ENCODE results near the gene RASGRP4.
A peak's percentile ranks its signal among the peaks of the same experiment; 100 is the strongest.
"Not testable (repeated sequence)": the region's sequence is repeated elsewhere in the genome, so short reads cannot be mapped to it uniquely, and the experiment has no call there.

RASGRP4 gene, protein sequence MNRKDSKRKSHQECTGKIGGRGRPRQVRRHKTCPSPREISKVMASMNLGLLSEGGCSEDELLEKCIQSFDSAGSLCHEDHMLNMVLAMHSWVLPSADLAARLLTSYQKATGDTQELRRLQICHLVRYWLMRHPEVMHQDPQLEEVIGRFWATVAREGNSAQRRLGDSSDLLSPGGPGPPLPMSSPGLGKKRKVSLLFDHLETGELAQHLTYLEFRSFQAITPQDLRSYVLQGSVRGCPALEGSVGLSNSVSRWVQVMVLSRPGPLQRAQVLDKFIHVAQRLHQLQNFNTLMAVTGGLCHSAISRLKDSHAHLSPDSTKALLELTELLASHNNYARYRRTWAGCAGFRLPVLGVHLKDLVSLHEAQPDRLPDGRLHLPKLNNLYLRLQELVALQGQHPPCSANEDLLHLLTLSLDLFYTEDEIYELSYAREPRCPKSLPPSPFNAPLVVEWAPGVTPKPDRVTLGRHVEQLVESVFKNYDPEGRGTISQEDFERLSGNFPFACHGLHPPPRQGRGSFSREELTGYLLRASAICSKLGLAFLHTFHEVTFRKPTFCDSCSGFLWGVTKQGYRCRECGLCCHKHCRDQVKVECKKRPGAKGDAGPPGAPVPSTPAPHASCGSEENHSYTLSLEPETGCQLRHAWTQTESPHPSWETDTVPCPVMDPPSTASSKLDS

DNA sequence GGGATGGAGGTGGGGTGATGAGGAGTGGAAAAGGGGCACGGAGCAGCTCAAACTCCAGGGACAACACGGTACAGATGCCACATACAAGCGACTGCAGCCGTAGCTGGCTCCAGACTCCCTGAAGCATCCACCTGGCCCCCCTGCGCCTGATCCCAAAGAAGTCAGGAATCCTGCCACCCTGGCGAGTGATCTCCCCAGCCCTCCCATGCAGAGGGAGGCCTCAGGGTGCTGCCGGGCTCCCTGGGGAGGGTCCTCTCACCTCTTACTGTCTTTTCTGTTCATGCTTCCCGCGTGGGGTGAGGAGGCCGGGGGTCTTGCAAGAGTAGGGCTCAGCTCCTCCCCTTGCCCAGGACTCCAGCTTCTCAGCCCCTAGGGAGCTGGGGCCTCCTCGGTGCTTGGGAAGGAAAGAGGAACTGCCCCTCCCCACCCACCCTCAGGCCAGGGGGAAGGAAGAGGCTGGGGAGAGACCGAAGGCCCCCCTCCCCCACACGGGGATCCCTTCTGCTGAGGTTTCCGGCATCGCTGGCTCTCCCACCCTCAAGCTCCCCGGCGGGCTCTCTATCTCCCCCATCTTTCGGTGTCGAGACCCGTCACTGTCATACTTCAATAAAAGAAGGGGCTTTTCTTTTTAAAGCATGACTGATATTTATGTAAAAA lies at the start of gene RASGRP4:
Gene RASGRP4 (minus strand): TSS at position 410 of the 657 bp plus-strand sequence. CDS start 128 bp downstream, at position 282.
- DNase-seq = peak; percentile 20 to 48

DNA sequence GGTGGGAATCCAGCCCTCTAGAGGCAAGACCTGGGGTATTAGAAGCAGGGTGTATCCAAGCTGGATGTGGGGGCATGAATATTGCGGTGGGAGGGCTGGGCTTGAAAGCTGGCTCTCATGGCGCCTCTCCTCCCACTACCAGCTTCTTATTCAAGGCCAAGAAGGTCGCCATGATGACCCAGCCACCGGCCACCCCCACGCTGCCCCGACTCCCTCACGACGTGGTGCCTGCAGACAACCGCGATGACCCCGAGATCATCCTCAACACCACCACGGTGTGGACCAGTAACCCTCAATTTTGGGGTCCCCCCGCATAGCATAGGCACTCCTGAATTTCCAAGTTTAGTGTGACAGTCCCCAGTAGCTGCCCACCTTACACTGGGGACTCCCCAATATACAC lies 49.2 kb upstream of the RASGRP4 start:
- DNase-seq = no peak

DNA sequence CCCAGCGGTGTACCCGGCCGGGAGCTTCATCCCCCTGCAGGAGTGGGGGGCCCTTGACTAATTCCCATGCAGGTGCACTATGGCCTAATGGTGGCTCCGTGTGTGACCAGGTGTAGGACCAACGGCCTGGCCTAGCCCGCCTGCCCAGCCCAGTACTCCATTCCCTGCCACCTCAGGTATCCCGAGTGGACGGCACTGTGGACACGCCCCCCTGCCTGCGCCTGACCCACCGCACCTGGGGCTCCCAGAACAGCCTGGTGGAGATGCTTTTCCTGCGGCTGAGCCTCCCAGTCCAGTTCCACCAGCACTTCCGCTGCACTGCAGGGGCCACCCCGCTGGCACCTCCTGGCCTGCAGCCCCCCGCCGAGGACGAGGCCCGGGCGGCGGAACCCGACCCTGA lies 47.2 kb upstream of the RASGRP4 start:
- DNase-seq = no peak

DNA sequence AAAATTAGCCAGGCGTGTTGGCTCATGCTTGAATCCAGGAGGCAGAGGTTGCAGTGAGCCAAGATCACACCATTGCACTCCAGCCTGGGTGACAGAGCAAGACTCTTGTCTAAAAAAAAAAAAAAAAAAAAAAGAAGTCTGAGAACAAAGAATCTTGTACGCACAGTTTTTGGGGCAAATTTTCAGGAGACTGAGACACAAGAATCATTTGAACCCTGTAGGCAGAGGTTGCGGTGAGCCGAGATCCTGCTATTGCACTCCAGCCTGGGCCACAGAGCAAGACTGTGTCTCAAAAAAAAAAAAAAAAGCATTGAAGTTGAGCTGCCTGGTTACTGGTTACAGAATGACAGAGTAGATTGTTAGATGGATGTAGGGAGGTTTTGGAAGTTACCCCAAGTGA lies 46.7 kb upstream of the RASGRP4 start:
- DNase-seq = not testable (repeated sequence)

DNA sequence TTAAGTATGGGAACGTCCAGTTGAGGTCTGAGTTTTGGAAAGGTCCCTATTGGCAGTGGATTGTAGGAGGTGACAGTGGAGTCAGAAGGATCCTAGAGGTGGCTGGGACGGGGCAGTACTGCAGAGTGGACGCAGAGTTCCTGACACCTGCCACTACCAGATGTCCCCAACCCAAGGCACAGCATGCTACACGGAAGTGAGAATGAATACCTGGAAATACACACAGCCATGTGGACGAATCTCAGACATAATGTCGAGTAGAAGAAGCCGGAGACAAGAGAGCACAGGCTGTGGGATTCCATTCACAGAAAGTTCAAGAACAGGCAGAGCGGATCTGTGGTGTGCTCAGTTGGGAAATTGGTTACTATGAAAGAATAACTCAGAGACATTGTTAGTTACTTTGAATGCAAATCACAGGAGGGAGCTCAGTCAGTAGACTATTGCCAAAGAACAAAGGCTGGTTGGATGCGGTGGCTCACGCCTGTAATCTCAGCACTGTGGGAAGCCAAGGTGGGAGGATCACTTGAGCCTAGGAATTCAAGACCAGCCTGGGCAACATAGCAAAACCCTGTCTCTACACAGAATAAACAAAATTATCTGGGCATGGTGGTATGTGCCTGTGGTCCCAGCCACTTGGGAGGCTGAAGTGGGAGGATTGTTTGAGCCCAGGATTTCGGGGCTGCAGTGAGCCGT lies 44.9 kb upstream of the RASGRP4 start:
- DNase-seq = no peak

DNA sequence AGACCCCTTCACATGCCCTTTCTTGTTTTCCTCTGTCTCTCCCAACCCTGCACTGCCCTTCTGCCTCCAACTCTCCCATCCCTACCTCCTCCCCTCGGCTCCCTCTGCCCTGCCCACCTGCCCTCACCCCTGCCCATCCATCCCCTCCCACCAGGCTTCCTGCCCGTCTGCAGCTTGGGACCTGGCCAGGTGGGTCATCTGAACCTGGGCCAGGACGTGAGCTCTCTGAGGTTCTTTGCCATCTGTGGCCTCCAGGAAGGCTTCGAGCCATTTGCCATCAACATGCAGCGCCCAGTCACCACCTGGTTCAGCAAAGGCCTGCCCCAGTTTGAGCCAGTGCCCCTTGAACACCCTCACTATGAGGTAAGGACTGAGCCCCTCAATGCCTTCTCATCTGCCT lies 43.1 kb upstream of the RASGRP4 start:
- DNase-seq = no peak

DNA sequence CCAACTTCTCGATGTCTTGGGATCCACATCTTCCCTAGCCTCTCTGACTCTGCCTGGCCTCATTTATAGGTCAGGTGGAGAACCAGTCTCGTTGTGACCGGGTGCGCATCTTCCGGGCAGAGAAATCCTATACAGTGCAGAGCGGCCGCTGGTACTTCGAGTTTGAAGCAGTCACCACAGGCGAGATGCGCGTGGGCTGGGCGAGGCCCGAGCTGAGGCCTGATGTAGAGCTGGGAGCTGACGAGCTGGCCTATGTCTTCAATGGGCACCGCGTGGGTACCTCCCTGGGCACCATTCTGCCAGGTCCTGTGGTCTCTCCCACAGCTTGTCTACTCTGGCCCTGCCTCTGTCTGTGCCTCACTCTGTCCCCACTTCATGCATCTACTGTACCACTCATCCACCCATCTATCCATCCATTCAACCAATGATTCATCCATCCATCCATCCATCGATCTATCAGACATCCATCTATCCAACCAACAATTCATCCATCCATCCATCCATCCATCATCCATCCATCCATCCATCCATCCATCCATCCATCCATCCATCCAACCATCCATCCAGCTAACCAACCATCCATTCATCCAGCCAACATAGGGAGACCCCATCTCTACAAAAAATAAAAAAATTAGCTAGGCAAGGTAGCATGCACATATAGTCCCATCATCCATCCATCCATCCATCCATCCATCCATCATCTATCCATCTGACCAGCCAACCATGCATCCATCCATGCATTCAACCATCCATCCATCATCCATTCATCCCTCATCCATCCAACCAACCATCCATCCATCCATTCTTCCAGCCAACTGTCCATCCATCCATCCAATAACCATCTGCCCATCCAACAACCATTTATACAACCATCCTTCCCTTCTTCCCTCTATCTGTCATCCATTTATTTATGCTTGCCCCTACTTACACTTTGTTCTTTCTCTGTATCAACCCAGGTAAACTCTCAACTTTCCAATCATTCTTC lies 41.8 kb upstream of the RASGRP4 start:
- no peak for DNase-seq

DNA sequence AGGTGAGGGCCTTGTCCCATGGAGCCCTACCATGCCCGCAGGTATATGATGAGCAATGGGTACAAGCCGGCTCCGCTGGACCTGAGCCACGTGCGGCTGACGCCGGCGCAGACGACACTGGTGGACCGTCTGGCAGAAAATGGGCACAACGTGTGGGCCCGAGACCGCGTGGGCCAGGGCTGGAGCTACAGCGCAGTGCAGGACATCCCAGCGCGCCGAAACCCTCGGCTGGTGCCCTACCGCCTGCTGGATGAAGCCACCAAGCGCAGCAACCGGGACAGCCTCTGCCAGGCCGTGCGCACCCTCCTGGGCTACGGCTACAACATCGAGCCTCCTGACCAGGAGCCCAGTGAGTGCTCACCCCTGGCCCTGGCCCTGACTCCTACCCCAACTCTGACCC lies 40.0 kb upstream of the RASGRP4 start:
- no peak for DNase-seq

DNA sequence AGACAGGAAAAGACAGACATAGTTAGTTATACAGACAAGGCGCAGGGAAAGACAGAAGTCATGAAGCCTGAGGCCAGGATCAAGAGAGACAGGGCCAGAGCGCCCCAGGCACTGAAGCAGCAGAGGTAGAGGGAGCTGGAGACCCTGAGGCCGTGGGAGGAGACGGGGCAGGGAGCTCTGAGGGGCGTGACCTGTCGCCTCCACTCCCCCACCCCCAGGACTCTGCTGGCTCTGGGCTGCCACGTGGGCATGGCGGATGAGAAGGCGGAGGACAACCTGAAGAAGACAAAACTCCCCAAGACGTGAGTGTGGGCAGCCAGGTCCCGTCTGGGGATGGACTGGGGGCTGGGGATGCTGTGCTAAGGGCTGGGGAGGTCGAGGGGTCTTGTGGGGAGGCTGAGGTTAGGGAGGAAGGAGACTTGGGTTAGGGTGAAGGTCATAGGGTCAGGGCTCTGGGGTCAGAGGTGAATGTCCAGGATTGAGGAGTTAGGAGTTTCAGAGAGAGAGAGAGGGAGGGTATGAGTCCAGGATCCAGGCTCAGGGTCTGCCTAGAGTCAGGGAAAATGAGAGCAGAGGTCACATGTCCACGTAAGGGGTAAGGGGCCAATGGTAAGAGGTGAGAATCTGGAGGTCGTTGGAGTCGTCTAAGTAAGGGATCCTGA lies 38.5 kb upstream of the RASGRP4 start:
- DNase-seq = no peak

DNA sequence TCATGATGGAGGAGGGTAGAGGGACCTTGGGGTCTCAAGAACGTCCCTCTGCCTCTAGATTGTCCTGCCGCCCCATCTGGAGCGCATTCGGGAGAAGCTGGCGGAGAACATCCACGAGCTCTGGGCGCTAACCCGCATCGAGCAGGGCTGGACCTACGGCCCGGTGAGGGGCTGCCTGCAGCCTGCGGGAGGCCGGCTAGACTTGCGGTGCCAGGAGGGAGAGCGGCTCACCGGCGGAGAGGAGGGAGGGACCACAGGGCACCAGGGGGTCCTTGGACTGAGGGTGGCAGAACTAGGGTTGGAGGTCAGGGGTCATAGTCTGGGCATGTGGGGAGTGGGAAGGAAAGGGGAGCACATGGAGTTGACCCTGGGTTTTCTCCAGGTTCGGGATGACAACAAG lies 37.3 kb upstream of the RASGRP4 start:
- DNase-seq = no peak

DNA sequence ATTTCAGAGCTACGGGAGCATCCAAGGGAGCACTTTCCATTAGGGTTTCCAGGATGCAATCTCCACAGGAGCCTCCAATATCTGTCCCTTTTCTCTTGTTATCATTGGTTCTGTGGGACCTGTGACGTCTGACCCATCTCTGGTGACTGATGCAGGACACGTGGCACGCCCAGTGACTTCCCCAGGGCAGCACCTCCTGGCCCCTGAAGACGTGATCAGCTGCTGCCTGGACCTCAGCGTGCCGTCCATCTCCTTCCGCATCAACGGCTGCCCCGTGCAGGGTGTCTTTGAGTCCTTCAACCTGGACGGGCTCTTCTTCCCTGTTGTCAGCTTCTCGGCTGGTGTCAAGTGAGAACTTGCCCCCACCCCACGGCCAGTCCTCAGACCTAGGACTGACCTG lies 33.0 kb upstream of the RASGRP4 start:
- no peak for DNase-seq

DNA sequence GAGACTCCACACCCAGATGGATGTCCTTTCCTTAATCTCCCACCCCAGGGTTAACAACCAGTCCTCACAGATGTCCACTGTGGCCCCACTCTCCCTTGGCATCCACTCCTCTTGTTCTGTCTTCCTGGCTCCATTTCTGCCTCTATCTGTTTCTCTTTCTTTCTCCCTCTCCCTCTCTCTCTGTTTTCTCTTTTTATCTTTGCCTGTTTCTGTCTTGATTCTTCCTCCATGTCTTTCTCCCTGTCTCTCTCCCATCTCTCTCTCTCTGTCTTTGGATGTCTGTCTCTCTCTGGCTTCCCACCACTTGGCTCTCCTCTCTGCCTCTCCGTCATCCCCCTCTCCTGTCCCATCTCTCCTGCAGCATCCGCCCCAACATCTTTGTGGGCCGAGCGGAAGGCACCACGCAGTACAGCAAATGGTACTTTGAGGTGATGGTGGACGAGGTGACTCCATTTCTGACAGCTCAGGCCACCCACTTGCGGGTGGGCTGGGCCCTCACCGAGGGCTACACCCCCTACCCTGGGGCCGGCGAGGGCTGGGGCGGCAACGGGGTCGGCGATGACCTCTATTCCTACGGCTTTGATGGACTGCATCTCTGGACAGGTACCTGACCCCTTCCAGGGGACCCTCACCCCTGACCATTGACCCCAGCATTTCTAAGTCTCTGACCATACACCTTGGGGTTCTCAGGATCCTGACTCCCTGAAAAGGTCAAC lies 31.8 kb upstream of the RASGRP4 start:
- no peak for DNase-seq

DNA sequence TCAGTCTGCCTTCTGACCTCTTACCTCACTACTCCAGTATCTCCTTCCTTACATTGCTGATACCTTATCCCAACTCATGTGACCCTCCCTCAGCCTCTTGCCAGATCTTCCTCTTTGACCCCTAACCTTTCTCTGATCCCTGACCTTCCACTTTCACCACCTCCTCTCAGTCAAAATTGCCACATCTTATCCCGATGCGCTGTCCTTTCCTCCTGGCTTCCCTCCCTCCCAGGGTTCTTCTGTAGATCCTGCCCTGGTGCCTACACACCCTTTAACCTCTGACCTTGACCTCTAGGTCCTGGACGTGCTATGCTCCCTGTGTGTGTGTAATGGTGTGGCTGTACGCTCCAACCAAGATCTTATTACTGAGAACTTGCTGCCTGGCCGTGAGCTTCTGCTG lies 31.2 kb upstream of the RASGRP4 start:
- no peak for DNase-seq

DNA sequence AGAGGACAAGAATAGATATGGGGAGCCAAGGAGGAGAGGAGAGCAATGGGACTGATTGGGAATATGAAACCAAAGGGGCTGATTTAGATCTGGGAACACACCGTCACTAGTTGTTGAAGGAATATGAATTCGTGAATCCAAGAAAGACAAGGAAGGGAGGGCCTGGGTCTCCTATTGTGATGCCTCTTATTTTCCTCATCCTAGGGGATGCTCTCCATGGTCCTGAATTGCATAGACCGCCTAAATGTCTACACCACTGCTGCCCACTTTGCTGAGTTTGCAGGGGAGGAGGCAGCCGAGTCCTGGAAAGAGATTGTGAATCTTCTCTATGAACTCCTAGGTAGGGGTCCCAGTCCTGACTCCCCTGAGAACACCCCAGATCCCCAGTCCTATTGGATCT lies 29.0 kb upstream of the RASGRP4 start:
- DNase-seq = no peak

DNA sequence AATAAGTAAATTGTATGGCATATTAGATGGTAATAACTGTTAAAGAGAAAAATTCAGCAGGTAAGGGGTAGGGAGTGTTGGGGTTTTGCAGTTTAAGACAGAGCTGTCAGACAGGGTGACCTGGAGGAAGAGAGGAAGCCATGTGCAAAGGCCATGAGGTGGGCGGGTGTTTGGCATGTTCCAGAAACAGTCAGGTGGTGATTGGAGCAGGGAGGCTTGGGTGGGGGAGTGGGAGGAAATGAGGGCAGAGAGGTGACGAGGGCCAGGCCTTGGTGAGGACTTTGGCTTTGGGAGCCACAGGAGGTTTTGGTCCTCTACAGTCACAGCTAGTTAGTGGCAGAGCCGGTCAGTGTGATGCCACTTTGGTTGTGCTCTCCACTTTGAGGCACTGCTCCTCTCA lies 27.6 kb upstream of the RASGRP4 start:
- DNase-seq = no peak

DNA sequence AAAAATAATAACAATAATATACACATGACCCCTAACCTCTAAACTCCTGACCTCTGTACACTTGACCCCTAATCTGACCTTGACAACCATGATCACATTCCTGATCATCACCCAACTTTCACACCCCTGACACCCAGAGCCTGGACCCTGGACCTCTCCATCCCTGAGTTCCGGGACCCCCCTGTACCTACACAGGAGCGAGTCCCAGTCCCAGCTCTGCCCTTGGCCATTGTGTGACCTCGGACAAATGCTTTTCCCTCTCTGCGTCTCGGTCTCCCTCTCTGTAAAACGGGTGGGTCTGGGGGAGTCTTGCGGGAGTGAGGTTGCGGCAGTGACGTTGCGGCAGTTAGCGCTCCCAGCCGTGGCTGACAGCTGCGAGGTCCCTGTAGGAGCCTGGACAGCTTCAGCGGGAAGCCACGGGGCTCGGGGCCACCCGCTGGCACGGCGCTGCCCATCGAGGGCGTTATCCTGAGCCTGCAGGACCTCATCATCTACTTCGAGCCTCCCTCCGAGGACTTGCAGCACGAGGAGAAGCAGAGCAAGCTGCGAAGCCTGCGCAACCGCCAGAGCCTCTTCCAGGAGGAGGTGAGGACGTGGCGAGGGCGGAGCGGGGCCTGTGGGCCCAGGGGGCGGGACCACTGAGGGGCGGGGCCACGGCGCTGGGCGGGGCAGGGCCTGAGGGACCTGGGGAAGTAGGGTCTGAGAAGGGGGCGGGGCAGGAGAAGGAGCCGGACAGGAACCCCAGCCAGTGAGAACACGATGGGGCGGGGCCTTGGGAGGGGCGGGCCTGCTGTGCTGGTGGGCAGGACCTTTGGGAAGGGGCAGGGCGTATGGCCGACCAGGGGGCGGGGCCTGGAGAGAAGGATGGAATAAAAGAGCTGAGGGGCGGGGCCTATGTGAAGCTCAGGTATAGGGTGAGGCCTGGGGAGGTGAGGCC lies 26.7 kb upstream of the RASGRP4 start:
- no peak for DNase-seq

DNA sequence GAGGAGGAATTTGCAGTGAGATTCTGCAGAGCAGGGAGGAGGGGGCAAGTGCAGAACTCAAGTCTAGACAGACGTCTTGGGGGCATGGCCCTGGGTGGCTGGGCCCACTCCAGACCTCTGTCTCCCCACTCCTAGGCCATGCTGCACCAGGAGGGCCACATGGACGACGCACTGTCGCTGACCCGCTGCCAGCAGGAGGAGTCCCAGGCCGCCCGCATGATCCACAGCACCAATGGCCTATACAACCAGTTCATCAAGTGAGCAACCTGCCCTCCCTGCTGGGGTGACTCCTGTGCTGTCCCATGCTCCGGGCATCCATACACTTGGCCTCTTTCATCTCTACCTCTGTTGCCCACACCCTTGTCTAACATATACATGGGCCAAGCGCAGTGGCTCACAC lies 25.6 kb upstream of the RASGRP4 start:
- DNase-seq = no peak

DNA sequence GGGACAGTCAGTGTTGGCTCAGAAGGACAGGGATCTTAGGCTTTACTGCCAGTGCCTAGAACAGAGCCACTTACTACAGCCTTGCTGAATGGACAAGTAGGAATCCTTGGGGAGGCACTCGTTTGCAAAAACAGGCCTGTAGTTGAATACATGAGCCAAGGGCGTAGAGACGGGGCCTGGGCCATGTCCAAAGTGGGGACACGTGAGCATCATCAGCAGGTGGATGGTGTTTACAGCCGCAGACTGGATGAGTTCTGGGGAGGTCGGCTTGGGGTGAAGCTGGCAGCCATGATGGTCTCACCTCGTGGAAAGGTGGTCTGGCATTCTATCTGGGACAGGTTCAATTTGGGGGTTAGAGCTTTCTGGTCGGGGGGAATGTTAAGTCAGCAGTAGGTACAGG lies 25.0 kb upstream of the RASGRP4 start:
- no peak for DNase-seq

DNA sequence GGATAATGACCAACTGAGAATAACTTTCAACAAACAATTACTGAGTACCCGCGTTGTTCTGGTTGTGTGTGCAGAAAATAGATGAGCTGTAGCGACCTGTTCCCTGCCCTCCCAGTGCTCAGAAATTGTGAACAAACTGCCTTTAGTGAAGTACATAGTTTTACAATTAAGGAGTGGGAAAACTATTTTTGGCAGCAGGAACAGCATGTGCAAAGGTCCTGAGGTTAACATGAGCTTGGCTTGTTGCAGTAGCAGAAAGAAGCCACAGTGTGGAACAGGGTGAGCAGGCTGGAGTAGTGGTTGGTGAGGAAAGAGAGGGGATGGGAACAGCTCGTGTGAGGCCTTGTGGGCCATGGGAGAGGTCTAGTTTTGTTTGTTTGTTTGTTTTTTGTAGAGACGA lies 23.5 kb upstream of the RASGRP4 start:
- no peak for DNase-seq

DNA sequence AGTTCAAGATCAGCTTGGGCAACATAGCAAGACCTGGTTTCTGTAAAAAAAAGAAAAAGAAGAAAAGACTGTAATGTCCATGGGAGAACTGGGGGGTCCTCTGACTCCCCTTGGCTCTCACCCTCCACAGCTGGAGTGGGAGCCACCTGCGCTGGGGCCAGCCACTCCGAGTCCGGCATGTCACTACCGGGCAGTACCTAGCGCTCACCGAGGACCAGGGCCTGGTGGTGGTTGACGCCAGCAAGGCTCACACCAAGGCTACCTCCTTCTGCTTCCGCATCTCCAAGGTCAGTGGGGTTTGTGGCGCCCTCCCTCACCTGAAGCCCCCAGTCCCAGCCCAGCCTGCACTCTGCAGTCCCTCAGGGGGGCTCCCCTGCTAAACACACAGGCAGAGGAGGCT lies 22.2 kb upstream of the RASGRP4 start:
- no peak for DNase-seq
